HG03066 (cell line): Measurements from ENCODE around the gene RNF144A.

Source experiments
- ATAC-seq: cut with Tn5 transposase; IDR thresholded peaks from one replicate; pipeline ENCODE4 v1.9.1; 2021; ENCODE audit warnings: low read depth; ENCODE audit not compliant: unreplicated experiment

Gene RNF144A

DNA sequence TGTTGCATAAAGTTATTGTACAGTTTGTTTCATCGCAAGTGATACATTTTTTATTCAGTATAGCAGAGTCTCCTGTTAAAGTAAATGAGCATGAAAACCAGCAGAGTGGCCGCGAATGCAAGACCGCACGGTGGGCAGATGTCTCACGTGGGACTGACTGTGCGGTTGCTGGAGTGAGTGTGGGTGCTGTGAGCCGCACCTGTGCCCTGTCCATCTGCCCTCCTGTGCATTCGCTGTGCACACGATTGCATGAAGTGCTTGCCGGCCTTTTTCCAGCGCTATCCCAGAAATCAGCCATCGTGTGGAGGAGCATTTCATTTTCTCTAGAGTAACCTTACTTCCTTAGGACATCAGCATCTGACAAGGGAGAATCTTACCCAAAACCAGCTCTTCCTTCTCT, 118.7 kb downstream of the RNF144A start:
- ATAC-seq = no peak

DNA sequence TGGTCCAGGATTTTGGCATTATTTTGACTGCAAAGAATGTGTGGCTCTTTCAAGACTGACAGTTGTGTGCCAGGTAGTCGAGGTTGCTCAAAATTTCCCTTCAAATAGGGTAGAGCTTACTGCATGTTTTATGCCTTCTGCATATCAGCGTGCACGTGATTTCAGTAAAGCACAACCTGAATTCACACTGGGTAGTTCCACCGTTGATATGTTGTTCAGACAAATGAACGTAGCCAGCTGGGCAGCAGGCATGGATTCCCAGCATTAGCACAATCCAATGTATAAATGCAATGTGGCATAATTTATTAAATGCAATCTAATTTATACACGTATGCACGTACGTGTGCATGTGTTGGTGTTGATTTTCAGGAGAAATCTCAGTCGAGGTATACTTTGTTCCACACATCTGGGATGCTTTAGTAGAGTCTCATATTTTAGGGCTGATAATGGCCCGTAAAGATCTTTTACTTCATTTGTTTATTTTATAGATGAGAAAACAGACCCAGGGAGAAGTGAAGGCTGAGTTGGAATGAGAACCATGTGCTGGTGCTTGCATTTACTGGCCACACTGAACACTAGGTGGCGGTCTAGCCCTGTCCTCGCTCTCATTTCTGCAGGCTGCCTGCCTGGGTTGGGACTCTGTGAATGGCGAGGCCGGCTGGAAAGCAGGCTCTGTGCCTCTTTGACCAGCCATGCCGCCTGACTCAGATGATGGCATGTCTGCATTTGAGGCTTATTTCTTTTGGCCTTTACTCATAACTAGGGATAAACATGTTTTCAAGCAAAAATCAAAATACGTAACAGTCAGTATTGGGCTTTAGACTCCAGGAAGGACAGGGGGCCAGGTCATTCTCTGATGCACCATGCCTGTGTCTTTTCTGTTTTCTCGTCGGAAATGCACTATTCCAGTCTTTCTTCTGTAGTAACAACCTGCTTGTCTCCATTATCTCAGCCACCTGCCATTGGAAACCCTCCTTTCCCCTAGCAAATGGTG, 120.4 kb downstream of the RNF144A start:
- ATAC-seq = peak; percentile 79

DNA sequence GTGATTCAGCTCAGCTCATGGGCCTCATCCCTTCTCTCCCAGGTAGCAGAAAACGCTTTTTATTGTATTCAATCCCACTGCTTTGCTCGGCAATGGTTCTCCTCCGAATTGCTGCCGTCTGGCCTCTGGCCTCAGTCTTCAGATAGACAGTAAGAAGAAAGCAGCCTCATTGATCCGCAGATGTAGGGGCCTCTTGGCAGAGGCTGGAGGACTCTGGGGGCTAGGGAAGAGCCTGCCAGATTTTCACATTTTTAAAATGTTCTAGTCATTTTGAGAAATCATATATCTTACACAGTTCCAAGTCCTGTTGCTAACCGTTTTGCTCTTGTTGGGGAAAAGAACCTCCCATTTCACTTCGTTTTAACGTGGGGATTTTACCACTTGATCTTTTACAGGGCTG, 123.3 kb downstream of the RNF144A start:
- no peak for ATAC-seq

DNA sequence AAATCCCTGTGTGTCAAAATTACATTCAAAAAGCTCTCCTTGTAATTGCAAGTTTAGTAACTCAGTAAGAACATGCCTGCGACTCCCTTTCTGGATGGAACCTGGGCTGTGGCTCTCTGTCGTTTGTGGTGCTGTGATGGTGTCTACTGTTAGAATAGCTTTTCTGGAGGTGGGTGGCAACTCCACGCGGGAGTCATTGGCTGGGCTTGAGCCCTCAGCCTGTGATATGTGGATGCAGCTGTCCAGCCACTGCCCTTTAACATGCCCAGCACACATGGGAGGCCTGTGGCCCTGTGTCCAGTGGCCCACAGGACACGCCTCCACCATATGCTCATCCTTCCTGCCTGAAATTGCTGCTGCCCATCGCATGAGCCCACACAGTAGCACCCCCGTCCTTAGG, 124.2 kb downstream of the RNF144A start:
- ATAC-seq = no peak

DNA sequence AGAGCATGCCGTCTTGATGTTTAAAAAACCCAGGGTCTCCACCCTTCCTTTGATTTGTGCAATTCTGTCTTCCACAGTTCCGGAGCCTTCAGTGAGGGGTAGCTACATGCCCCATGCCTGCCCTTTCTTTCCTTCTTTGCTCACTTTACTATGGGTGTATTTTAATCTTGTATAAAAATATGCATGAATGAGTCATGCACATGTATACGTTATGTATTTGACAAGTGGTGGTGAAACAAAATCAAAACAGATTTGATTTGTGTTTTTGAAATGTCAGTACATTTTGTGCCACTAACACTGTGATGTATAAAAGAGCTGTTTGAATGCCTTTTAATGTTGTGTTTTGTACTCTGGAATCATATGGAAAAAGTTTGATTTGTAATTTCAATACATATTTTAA, 126.5 kb downstream of the RNF144A start:
- no peak for ATAC-seq

DNA sequence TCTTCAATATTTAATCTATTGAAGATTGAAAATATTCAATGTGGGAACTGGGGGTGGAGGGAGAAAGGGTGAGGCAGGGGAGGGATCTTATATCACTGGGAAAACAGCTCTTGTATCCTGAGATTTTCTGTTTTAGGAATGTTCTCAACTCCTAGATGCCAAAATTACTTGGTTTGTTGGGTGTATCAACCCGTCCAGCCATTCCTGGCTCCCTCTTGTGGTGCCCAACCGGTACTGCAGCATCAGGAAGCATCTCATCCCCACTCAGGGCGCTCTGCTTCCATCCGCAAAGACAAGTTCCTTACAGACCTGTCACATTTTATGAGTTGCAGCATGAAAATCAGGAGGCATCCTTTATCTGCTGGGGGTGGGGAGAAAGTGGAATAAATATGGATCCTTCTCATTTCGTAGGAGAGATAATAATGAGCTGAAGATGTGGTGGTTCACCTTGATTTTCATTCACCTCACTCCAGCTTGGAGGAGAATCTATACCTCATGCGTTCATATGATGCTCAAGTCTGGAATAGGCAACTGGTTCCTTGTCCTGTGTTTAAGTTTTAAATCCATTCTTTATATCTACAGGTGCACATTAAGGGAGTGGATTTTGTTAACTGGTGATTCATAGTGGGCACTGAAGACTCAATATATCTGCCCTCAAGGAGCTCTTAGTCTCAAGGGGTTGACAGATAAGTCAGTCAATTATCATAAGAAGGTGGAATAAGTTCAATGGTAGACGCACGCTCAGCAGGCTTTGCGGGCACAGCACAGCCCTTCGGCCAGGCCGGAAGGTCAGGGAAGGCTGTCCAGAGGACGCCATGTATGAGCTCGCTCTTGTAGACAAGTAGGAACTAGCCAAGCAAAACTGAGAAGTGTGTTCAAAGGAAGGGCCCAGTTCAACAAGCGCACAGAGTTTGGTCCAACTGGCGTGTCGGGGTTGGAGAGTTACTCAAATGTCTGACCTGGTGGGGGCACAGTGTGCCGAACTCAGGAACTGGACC, 127.3 kb downstream of the RNF144A start:
- ATAC-seq = peak; percentile 77

DNA sequence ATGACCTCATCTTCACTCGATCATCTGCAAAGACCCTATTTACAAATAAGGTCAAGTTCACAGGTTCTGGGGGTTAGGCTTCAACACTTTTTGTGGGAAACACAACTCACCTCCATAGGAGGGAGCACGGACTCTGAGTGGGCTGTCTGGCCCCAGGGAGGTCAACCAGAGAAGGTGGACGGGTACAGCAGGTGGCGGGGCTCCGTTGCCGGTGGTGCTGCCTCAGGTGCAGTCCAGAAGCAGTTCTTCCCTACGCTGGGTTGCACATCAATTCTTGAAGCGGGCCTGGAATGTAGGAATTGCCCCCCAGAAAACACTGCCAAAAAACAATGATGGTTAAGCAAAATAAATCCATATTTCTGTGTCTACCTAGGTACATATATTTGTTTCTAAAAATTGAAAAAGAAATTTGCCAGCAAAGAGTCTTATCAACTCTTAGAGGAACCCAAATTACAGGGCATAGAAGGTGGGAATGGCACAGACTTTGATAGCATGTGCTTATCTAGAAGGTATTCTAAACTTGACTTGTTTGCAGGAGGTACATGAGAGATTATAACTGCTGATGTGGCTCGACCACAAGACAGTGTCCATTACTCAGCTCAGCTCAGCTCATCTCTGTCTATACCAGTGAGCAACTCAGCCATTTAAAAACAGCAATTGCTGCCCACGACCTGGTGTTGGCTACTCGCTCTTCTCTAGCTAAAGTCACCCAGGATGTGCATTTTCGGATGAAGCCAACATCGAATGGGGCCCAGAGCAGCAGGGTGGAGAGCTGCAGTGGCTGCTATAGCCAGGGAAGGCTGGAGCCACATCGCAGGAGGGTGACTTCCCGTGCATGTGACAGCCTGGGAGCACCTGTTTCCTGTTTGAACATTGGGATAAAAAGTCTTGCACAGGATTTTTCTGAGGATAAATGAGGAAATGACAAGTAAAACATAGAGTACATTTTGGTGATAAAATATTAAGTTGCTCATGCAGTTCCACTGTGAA, 128.7 kb downstream of the RNF144A start:
- no peak for ATAC-seq

DNA sequence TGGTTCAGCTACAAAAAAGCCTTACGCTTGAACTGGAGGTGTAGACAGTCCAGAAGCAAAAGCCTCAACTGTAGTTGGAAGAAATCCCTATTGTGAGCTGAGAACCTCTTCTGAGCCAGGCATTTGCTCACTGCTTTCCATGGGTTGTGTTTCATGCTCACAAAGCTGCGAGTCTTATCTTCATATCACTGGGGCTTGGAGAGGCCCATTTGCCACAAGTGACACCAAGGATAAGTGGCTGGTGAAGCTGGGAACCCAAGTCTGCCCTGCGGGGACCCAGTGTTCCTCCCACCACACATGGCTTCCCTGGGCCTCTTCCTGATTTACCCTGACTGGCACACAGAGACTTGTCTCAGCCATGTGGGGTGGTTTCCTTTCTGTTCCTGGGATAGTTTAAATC, 130.4 kb downstream of the RNF144A start:
- ATAC-seq = no peak

DNA sequence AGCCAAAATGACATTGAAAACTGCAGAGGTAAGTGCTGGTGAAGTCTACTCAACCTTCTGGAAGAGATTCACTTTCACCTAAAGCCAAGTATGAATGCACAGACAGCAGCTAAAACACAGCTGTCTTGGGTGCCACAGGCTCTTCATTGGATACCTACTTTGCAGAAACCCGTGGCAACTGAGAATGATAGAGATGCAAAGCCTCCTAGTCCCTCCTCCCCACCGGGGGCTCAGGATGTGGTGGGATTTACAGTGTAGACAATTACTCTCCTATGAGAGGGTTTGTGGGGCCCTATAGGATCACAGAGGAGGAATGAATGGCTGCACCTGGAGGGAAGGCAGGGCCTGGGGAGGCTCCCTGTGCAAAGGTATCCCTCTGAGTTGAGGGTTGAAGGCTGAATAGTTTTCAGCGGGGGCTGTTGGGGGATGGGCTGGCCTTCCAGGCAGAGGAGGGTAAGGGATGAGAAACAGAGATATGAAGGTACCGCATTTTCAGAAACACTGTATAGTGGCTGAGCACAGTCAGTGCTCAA, 131.6 kb downstream of the RNF144A start:
- ATAC-seq = no peak

DNA sequence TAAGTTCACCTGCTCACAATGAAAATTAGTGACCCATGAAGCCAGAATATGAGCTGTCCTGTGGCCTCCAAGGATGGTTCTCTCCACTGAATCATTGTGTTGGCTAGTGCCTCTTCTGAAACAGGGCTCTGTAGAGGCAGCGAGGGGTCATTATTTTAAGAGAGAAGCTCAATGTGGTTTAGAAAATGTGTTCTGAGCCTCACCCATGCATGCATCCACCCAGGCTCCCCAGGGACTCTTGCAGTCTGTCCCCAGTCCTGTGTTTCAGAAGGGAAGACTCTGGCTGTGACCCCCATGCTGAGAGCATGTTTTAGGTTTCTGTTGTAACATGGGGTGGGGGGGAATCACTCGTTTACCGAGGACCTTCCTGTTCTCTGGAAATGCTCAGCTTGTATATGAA, 135.2 kb downstream of the RNF144A start:
- peak; percentile 61 for ATAC-seq

DNA sequence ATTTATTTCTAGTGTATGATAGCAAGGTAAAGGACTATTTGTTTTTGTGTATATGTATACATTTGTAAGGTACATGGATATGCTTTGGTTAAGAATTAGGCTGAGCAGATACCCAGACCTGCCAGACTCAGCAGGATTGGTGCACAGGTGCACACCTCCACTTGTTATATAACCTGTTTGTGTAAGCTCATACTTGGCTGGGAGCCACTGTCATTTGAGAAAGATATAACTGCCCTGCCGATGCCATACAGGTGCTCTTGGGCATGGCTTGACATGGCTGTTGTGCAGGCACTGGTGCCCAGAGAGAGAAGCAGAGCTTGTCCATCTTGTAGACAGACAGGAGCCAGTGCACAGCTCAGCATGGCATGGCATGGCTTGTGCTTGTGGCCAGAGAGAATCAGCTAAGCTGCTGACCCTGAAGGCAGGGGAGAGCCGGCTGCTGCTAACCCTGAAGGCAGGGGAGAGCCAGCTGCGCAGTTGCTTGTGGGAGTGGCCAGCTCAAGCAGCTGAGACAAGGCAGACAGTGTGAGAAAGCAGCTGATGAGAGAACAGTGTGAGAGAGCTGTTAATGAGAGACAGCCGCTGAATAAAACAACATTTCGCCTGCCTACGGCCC, 136.5 kb downstream of the RNF144A start:
- ATAC-seq = no peak

DNA sequence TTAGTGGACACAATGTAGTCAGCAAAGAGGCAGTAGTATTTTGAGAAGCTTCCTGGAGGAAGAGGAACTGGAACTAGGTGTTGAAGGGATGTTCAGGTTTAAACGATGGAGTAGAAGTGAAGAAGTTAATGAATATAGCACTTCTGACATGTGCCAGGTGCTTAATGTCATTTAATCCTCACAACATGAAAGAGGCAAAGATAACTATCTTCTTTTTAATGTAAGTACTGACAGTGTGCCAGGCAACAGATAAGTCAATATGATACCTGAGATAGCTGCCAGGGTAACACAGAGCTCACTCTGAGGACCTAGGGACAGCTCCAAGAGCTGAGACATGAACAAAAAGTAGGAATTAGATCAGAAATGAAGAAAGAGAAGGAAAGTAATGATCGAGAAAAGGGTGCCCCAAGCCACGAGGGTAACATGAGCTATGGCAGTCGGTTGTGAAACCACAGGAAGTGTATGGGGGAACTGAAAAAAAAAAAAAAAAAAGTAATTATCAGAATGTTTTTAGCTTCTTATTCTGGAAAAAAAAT, 140.7 kb downstream of the RNF144A start:
- ATAC-seq = peak; percentile 63

DNA sequence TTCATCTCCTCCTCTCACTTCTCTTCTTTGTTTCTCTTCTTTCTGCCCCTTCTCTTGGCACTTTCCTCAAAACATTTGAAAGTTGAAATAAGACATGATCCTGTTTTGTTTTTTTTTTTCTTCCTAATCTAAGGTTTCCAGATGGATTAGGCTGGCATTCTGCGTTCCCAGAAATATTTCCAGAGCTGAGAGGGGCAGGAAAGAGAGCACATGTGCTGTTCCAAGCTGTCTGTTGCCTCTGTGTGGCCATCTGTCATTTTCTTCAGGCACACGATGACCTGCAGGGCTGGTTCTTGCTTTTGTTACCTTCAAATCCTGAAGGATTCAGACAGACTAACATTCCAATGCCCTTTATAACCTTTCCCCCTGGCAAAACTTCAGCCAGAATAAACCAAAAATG, 142.9 kb downstream of the RNF144A start:
- no peak for ATAC-seq

DNA sequence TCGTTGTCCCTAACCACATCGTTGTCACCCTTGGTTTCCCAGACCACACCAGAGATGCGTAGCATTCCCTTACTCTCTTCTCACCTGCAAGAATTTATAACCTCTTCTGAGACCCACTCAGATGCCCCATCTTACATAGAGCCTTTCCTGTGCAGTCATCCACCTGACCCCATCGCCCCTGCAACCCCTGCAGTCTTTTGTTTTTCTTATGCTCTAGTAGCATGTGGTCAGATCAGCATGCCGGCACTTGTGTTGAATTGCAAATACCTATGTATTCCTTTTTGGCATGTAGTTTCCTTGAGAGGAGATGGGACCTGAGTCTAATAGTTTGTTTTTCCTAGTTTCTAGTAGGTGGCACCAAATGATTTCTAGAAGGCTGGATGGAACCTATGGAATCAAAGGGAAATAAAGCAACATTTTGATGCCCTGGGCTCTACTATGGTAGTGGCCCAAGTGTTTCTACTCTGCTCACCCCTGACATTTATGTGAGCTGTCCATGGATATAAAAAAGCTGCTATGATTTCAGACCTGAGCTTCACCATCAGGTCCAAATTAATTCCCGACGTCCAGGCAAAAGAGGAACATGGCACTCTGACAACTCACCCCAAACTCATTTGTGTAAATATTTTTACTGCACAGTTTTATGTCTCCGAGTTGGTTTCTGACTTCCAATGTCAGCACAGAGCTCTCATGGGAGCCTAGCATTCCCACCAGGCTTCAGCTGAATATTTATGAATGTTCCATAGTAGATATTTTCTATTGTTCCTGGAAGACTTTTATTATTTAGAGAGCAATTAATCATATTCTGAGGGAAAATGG, 143.6 kb downstream of the RNF144A start:
- no peak for ATAC-seq

DNA sequence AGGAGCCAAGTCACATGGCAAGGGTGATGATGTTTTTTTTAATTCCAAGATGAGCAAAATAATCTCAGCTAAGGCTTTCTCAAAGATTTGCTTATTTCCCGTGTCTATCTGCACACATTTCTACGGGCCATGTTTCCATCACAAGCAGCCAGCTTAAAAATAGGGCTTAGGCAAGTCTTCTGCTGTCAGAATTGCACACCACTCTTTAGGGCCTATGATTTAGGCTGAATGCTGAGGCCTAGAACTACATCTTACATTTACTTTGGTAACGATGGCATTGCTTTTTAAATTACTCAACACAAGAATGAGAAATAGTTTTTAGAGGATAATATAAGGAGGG, 144.2 kb downstream of the RNF144A start:
- ATAC-seq = no peak

DNA sequence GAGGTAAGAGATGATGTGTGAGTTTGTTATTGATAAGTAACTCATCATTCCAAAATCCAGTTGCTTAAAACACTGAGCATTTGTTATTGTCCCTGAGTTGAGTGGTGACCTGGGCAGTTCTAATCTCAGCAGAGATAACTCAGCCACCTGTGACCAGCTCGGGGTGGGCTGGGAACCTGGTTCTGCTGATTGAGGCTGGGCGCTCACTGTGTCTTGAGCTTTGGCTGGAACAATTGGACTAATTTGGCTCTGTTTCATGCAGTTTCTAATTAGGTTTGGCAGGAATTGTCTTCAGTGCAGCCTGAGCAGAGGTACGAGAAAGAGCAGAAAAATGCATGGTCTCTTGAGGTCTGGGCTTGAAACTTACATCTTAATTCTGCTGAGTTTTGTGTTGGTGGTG, 144.7 kb downstream of the RNF144A start:
- ATAC-seq = no peak

DNA sequence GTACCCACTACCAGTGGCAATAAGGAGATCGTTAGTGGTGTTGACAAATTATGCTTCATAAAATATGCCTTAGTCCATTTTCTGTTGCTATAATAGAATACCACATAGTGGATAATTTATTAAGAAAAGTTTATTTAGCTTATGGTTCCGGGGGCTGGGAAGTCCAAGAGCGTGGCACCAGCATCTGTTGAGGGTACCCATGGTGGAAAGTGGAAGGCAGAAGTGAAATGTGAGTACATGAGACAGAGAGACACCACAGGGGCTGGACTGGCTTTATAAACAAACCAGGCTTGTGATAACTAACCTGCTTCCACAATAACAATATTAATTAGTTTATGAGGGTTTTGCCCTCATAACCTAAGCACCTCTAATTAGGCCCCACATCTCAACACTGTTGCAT, 146.6 kb downstream of the RNF144A start:
- no peak for ATAC-seq

DNA sequence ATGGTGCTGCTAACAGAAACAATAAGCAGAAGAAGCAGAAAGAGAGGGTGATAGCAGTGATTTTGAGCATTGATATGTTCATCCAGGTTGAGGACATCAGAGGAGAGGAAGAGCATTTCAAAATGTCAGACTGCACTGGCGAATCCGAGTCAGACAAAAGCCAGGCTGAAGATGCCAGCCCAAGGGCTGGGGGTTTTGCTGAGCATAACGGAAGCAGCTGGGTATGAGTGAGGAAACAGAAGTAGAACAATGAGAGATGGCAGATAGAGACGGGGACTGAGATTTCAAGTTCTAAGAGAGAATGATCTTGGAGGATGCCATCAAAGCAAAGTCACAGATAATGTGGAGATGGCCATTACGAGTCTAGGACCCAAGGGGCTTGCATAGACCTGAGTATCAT, 151.2 kb downstream of the RNF144A start:
- no peak for ATAC-seq
